GM21447 (cell line): ENCODE data around the gene HIP1R.

Experiments used
- ATAC-seq: cut with Tn5 transposase; IDR thresholded peaks from one replicate; pipeline ENCODE4 v1.9.1; 2021; ENCODE audit not compliant: unreplicated experiment

HIP1R gene

GRCh38 chr12:122859303-122860039 lies 24.2 kb downstream of the HIP1R start:
- no peak for ATAC-seq

- ATAC-seq = peak; percentile 57
Observed at GRCh38 chr12:122860040-122860853, 25.0 kb downstream of the HIP1R start.

DNA sequence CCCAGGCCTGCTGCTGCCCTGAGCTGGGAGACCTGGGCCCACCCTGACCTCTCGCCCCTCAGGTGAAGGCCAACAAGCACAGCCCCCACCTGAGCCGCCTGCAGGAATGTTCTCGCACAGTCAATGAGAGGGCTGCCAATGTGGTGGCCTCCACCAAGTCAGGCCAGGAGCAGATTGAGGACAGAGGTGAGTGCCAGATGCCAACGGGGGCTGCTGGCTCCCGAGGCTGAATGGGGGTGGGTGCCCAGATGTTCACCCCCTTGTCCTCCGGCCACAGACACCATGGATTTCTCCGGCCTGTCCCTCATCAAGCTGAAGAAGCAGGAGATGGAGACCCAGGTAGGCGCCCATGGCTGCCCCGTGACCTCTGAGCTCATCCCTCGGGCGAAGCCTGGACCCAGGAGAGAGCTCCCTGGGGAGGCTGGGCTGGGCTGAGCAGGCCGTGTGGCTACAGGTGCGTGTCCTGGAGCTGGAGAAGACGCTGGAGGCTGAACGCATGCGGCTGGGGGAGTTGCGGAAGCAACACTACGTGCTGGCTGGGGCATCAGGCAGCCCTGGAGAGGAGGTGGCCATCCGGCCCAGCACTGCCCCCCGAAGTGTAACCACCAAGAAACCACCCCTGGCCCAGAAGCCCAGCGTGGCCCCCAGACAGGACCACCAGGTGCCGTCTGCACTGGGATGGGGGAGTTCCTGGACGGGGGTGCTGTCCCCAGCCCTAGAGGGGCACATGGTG lies 25.8 kb downstream of the HIP1R start:
- ATAC-seq = no peak

DNA sequence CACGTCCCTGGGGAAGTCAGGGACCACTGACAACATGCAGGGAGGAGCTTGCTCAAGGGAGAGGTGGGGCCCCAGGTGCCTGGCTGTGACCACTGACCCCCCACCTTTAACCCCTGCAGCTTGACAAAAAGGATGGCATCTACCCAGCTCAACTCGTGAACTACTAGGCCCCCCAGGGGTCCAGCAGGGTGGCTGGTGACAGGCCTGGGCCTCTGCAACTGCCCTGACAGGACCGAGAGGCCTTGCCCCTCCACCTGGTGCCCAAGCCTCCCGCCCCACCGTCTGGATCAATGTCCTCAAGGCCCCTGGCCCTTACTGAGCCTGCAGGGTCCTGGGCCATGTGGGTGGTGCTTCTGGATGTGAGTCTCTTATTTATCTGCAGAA lies 26.3 kb downstream of the HIP1R start:
- ATAC-seq = no peak

DNA sequence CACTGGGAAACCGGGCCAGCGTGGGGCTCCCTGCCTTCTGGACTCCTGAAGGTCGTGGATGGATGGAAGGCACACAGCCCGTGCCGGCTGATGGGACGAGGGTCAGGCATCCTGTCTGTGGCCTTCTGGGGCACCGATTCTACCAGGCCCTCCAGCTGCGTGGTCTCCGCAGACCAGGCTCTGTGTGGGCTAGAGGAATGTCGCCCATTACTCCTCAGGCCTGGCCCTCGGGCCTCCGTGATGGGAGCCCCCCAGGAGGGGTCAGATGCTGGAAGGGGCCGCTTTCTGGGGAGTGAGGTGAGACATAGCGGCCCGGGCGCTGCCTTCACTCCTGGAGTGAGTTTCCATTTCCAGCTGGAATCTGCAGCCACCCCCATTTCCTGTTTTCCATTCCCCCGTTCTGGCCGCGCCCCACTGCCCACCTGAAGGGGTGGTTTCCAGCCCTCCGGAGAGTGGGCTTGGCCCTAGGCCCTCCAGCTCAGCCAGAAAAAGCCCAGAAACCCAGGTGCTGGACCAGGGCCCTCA lies 26.9 kb downstream of the HIP1R start:
- ATAC-seq = no peak

DNA sequence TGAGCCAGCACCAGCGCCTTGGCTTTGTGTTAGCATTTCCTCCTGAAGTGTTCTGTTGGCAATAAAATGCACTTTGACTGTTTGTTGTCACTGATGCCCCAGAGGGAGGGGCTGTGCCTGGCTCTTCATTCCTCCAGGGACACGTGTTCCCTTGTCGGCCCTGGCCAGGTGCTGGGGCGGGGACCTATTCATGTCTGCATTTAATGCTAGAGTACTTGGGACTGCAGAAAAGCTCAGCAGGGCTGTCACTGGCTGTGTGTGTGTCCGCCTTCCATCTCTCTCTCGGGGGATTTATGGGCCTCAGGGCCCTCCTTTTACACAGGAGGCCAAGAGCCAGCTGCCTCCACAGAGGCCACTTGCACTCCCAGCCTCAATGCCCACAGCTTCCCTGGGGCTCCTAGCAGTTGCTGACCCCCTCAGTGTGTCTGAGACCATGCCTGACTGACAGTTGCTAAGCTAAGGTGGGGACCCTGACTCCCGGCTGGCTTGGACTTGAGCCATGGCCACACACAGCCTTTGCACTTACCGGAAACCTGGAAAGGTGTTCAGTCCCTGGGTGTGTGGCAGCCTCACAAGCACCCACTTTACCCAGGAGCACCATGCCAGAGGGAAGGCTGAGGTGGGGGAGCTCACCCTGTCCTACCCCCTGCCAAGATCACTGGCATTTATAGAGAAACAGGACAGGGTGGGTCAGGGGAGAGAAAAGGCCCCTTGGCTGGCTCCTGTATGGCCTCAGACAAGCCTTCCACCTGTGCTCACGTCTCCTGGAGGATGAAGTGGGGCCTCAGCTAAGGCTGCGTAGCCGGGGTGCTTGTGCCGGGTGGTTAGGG lies 27.8 kb downstream of the HIP1R start:
- no peak for ATAC-seq

GRCh38 chr12:122864894-122865253 lies 29.6 kb downstream of the HIP1R start:
- ATAC-seq = no peak

DNA sequence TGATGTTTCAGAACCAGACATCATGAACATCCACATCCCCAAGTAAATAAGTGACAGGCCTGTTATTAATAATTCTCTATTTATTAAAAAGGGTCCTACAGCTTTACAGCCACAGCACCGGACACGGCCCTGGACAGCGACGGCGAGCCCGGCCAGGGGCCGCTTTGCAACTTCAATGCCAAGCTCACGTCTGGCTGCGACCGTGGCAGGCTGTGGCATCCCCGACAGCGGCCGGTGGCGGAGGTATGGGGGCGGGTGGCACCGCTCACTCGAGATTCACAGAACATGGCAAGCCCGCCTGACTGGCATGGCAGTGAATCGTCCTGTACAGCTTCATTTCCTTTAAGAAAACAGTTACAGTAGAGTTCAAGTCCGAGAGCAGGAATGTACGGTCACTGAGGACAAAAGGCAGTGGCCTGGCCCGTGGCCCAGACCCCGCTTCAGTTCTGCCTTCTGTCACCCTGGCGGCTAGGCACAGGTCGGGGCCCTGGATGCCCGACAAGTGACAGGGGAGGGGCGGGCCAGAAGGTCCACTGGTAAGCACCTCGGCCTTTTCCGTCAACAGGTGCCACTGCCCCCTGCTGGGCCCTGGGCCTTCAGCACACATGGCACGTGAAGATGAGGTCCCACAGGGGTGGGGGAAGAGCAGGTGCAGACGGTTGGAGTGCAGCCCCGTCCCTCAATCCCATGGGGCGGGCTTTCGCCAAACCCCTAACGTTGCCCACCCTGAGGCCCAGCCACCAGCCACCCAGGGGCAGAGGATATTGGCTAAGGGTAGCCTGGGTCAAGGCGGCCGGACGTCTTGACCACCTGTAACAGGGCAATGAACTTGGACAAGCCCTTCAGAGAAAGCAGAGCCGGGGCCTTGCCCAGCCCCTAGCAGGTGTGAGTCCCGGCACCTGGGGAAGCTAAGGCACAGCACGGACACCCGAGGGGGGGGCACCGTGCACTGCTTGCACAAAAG lies 30.3 kb downstream of the HIP1R start:
- ATAC-seq = no peak

GRCh38 chr12:122866379-122866778 lies 31.1 kb downstream of the HIP1R start:
- ATAC-seq = no peak

GRCh38 chr12:122866950-122867607 lies 31.8 kb downstream of the HIP1R start:
- no peak for ATAC-seq

DNA sequence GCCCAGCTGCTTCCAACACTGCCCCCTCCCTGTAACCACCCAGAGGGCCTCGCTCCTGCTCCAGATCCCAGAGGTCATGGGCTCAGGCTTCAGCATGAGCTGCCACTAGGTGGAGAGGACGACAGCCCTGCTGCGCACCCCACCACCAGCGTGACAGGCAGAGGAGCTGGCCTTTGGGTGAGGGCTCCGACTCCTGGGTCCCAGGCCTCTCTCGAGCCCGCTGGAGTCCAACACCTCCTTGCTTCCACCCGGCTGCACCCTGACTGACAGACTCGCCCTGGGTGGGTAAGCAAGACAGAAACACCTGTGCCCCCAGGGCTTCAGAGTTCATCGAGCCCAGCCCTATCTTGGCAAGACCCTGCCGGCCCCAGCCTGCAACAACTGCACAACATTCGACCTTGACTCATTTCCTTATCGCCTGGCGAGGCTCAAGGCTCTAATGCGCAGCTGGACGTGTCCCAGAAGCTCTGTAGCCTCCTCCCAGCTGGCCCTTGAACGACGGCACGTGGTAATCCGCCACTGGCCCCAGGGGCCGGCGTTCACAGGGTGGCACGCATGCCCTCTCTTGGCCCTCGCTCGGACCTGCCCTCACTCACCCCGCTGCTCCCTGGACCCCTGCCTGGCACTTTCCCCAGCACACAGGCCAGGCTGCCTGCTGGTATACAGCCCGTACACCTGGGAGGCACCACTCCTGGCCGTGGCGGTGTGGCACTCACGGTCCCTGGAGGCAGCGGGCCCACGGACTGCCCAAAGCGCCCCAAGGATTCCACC lies 32.6 kb downstream of the HIP1R start:
- no peak for ATAC-seq

- ATAC-seq = no peak
Observed at GRCh38 chr12:122868471-122869177, 33.4 kb downstream of the HIP1R start.

GRCh38 chr12:122869207-122869973 lies 34.1 kb downstream of the HIP1R start:
- ATAC-seq = no peak

GRCh38 chr12:122870163-122870842 lies 35.0 kb downstream of the HIP1R start:
- no peak for ATAC-seq

GRCh38 chr12:122870867-122871664 lies 35.8 kb downstream of the HIP1R start:
- ATAC-seq = no peak
